Measurements from ENCODE around the gene CCT5. TPM values are rescaled to one million over a fixed set of nuclear protein-coding genes. Genes with fewer than 3 reads are reported as not detected.

CCT5 gene
- total RNA-seq, 4 donors from 2014 or later, result 61.9 to 113 (median 81.0) TPM

DNA sequence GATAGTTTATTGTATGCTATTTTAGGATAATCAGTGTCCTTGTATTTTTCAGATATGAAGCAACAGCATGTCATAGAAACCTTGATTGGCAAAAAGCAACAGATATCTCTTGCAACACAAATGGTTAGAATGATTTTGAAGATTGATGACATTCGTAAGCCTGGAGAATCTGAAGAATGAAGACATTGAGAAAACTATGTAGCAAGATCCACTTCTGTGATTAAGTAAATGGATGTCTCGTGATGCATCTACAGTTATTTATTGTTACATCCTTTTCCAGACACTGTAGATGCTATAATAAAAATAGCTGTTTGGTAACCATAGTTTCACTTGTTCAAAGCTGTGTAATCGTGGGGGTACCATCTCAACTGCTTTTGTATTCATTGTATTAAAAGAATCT is 14.5 kb downstream of the CCT5 start:
- Histone ChIP-seq H3K4me1 (peaks cover 0 to 11% (median 0%) of the 10 kb centered on the region in 4 donors), H3K4me3 (no peak overlapping the region), H3K27me3 (no peaks in the 10 kb centered on the region), H3K36me3 (peaks cover 0 to 57% (median 0%) of the 10 kb centered on the region in 3 donors), H3K9me3 (no peaks in the 10 kb centered on the region), H3K27ac (no peak overlapping the region)
- no peak for DNase-seq
- no peak for TF ChIP-seq POLR2A (IDR thresholded peaks at IDR 0.05)
- TF ChIP-seq, protein P1, sequence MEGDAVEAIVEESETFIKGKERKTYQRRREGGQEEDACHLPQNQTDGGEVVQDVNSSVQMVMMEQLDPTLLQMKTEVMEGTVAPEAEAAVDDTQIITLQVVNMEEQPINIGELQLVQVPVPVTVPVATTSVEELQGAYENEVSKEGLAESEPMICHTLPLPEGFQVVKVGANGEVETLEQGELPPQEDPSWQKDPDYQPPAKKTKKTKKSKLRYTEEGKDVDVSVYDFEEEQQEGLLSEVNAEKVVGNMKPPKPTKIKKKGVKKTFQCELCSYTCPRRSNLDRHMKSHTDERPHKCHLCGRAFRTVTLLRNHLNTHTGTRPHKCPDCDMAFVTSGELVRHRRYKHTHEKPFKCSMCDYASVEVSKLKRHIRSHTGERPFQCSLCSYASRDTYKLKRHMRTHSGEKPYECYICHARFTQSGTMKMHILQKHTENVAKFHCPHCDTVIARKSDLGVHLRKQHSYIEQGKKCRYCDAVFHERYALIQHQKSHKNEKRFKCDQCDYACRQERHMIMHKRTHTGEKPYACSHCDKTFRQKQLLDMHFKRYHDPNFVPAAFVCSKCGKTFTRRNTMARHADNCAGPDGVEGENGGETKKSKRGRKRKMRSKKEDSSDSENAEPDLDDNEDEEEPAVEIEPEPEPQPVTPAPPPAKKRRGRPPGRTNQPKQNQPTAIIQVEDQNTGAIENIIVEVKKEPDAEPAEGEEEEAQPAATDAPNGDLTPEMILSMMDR (IDR thresholded peaks at IDR 0.05), result no peak

DNA sequence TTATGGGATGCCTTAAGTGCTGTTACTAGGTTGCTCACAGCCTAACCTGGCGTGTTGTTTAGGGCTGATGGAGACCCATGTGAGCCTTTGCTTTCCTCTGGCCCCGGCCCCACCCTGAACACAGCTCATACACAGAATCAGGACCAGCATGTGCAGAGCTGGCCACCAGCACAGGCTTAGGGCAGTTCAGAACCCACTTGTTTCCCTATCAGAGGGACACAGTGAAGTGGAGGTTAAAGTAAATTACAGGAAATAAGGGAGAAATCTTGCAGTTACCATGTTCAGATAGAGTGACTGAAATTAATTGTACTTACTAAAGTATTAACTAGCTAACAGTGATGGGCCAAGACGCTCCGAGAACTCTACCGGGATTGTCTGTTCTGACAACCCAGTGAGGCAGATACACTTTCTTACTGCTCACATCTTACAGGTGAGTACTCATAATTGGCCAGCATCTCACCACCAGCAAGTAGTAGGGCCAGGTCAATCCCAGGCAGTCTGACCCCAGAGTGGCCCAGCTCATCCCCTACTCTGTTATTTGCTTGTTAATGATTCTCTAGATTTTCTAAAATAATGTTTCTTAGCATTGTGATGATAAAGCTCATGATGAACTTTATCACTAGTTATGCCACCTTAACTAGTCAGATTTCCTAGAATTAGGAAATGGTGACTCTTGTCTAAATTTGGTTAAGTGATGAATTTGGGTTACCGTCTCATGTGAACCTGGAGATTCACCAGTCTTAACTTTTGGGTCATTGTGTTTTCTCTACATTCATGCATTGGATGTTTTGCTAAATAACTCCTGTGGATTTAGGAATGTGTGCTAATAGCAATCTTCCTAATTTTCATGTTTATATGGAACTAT is 15.4 kb downstream of the CCT5 start:
- H3K27ac ChIP-seq, result no peak overlapping the region
- TF ChIP-seq POLR2A (IDR thresholded peaks at IDR 0.05), result no peak
- TF ChIP-seq, protein P1 (IDR thresholded peaks at IDR 0.05), result no peak
- H3K4me1 ChIP-seq, result peaks cover 0 to 11% (median 0%) of the 10 kb centered on the region in 4 donors
- DNase-seq, result no peak
- peaks cover 0 to 48% (median 0%) of the 10 kb centered on the region in 3 donors for H3K36me3 ChIP-seq
- no peaks in the 10 kb centered on the region for H3K27me3 ChIP-seq
- H3K4me3 ChIP-seq, result no peak overlapping the region
- no peaks in the 10 kb centered on the region for H3K9me3 ChIP-seq

DNA sequence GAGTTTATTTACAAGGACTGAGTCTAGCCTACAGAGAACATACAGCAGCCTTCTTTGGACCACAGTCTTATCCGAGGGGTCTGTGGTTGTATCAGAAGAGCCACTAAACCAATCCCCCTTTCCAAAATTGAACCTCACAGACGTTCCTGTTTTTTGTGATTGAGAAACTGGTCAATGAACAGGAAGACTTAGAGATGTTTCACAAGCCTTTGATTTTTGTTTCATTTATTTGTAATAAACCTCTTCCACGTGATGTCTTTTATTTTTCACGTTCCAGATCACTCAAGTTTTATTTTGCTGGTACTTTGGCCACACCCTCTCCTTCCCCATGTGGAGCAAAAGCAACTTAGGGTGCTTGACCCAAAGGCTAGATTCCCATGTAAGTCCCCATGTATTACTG is 16.1 kb downstream of the CCT5 start:
- H3K27me3 ChIP-seq, result no peaks in the 10 kb centered on the region
- no peak overlapping the region for H3K27ac ChIP-seq
- peaks cover 0 to 41% (median 0%) of the 10 kb centered on the region in 3 donors for H3K36me3 ChIP-seq
- DNase-seq, result no peak
- peaks cover 0 to 11% (median 0%) of the 10 kb centered on the region in 4 donors for H3K4me1 ChIP-seq
- no peaks in the 10 kb centered on the region for H3K9me3 ChIP-seq
- no peak overlapping the region for H3K4me3 ChIP-seq
- TF ChIP-seq POLR2A (IDR thresholded peaks at IDR 0.05), result no peak
- TF ChIP-seq, protein P1 (IDR thresholded peaks at IDR 0.05), result no peak

DNA sequence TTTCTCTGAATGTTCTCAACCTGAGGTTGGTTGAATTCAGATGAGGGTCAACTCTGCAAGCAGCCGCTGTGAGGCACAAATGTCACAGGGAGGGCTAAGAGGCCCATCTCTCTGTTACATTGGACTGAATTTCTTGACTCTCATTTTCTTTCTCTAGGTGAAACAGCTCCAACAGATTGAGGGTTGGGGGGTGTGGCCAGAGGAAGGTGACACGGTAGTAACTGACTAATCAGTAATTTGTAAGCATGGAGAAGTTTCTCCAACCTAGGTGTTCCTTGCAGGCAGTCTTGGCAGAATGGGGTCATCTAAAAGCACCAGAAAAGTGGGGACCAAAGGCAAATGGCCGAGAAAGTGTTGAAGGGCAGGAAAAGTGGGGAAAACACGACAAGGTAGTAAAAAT is 16.8 kb downstream of the CCT5 start:
- Histone ChIP-seq H3K36me3 (peaks cover 0 to 34% (median 0%) of the 10 kb centered on the region in 3 donors), H3K27ac (no peak overlapping the region), H3K4me3 (no peak overlapping the region), H3K27me3 (no peaks in the 10 kb centered on the region), H3K9me3 (no peaks in the 10 kb centered on the region), H3K4me1 (peaks cover 0 to 11% (median 0%) of the 10 kb centered on the region in 4 donors)
- DNase-seq, result no peak
- TF ChIP-seq, protein P1 (IDR thresholded peaks at IDR 0.05), result no peak
- TF ChIP-seq POLR2A (IDR thresholded peaks at IDR 0.05), result no peak

DNA sequence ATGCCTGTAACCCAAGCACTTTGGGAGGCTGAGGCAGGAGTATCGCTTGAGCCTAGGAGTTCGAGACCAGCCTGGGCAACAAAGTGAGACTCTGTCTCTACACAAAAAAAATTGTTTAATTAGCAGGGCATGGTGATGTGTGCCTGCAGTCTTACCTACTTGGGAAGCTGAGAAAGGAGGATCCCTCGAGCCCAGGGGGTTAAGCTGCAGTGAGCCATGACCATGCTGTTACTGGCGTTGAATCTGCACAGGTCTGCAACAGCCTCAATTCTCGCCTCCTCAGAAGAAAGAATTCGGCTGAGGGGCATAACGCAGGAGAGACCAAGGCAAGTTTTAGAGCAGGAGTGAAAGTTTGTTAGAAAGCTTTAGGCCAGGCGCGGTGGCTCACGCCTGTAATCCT is 18.0 kb downstream of the CCT5 start:
- Histone ChIP-seq H3K9me3 (no peaks in the 10 kb centered on the region), H3K4me3 (no peak overlapping the region), H3K4me1 (peaks cover 0 to 11% (median 0%) of the 10 kb centered on the region in 4 donors), H3K36me3 (peaks cover 0 to 22% (median 0%) of the 10 kb centered on the region in 3 donors), H3K27ac (no peak overlapping the region), H3K27me3 (no peaks in the 10 kb centered on the region)
- no peak for TF ChIP-seq POLR2A (IDR thresholded peaks at IDR 0.05)
- TF ChIP-seq, protein P1 (IDR thresholded peaks at IDR 0.05), result no peak
- peak in 1 of 3 donors; percentile 1 for DNase-seq
